H9 (cell line): ENCODE results near the gene POLN. TPM values are rescaled to one million over a fixed set of nuclear protein-coding genes. Genes with fewer than 3 reads are reported as not detected.

Source experiments
- DNase-seq: peaks from one replicate; pipeline ENCODE4 v3.0.0-alpha.2; 2017
- H2AFZ ChIP-seq: one replicate; pipeline ENCODE4 v1.6.1; 2013; ENCODE audit warnings: mild to moderate bottlenecking, low read length, control low read depth, moderate library complexity
- H2AK5ac ChIP-seq: 2 replicates; pipeline ENCODE4 v1.6.1; 2013; ENCODE audit warnings: low read length, control low read depth, mixed read lengths; ENCODE audit not compliant: insufficient read length
- H2BK120ac ChIP-seq: one replicate; pipeline ENCODE4 v1.6.1; 2013; ENCODE audit warnings: low read depth, mild to moderate bottlenecking, low read length, control low read depth, inconsistent platforms; ENCODE audit not compliant: poor library complexity, severe bottlenecking
- H2BK12ac ChIP-seq: 2 replicates; pipeline ENCODE4 v1.6.1; 2013; ENCODE audit warnings: low read length, control low read depth, mixed read lengths, low read depth; ENCODE audit not compliant: insufficient read length
- H2BK15ac ChIP-seq: 2 replicates; pipeline ENCODE4 v1.6.1; 2013; ENCODE audit warnings: low read depth, low read length, control low read depth
- H2BK20ac ChIP-seq: one replicate; pipeline ENCODE4 v1.6.1; 2013; ENCODE audit warnings: low read depth, mild to moderate bottlenecking, low read length, control low read depth, inconsistent platforms; ENCODE audit not compliant: poor library complexity, severe bottlenecking
- H2BK5ac ChIP-seq: 2 replicates; pipeline ENCODE4 v1.6.1; 2013; ENCODE audit warnings: low read length, control low read depth, mixed read lengths; ENCODE audit not compliant: insufficient read length
- H3K14ac ChIP-seq: 2 replicates; pipeline ENCODE4 v1.6.1; 2013; ENCODE audit warnings: low read length, control low read depth; ENCODE audit not compliant: insufficient read depth
- H3K18ac ChIP-seq: 2 replicates; pipeline ENCODE4 v1.6.1; 2013; ENCODE audit warnings: low read depth, mild to moderate bottlenecking, mixed read lengths, low read length, control low read depth; ENCODE audit not compliant: insufficient read length
- H3K23ac ChIP-seq: 2 replicates; pipeline ENCODE4 v1.6.1; 2013; ENCODE audit warnings: low read length, control low read depth, mixed read lengths, low read depth; ENCODE audit not compliant: insufficient read length
- H3K23me2 ChIP-seq: 2 replicates; pipeline ENCODE4 v1.6.1; 2013; ENCODE audit warnings: low read depth, mild to moderate bottlenecking, mixed read lengths, low read length, control low read depth; ENCODE audit not compliant: insufficient read length, poor library complexity, severe bottlenecking
- H3K27ac ChIP-seq: 2 replicates; pipeline ENCODE4 v1.5.1; 2013; ENCODE audit warnings: low read length, control low read depth, mixed read lengths, low read depth; ENCODE audit not compliant: insufficient read length
- H3K27me3 ChIP-seq: 2 replicates; pipeline ENCODE4 v1.6.1; 2013; ENCODE audit warnings: low read length, control low read depth, inconsistent platforms; ENCODE audit not compliant: insufficient read depth
- H3K4ac ChIP-seq: 2 replicates; pipeline ENCODE4 v1.6.1; 2013; ENCODE audit warnings: low read depth, mild to moderate bottlenecking, control low read depth, inconsistent platforms, low read length, moderate library complexity
- H3K4me1 ChIP-seq: 2 replicates; pipeline ENCODE4 v1.6.1; 2013; ENCODE audit warnings: low read length, control low read depth, inconsistent platforms; ENCODE audit not compliant: insufficient read depth
- H3K4me2 ChIP-seq: 2 replicates; pipeline ENCODE4 v1.6.1; 2013; ENCODE audit warnings: low read length, control low read depth, mixed read lengths; ENCODE audit not compliant: insufficient read length, insufficient read depth
- H3K56ac ChIP-seq: 2 replicates; pipeline ENCODE4 v1.6.1; 2013; ENCODE audit warnings: low read depth, mild to moderate bottlenecking, mixed read lengths, low read length, control low read depth; ENCODE audit not compliant: insufficient read length
- H3K79me1 ChIP-seq: 2 replicates; pipeline ENCODE4 v1.6.1; 2013; ENCODE audit warnings: low read depth, mild to moderate bottlenecking, moderate library complexity, low read length, control low read depth, inconsistent platforms; ENCODE audit not compliant: insufficient read depth, poor library complexity, severe bottlenecking
- H3K79me2 ChIP-seq: 2 replicates; pipeline ENCODE4 v1.6.1; 2013; ENCODE audit warnings: low read length, control low read depth, inconsistent platforms; ENCODE audit not compliant: insufficient read depth
- H3K9ac ChIP-seq: 2 replicates; pipeline ENCODE4 v1.6.1; 2013; ENCODE audit warnings: low read length, control low read depth, mixed read lengths; ENCODE audit not compliant: insufficient read length; ENCODE audit errors: extremely low read depth
- H3K9me3 ChIP-seq: one replicate; pipeline ENCODE4 v1.6.1; 2013; ENCODE audit warnings: low read depth, low read length, inconsistent platforms; ENCODE audit not compliant: control insufficient read depth
- H3T11ph ChIP-seq: one replicate; pipeline ENCODE4 v1.6.1; 2013; ENCODE audit warnings: mild to moderate bottlenecking, low read length, control low read depth, inconsistent platforms
- H4K20me1 ChIP-seq: one replicate; pipeline ENCODE4 v1.6.1; 2013; ENCODE audit not compliant: control insufficient read depth, insufficient read length, insufficient read depth
- H4K5ac ChIP-seq: 2 replicates; pipeline ENCODE4 v1.6.1; 2013; ENCODE audit warnings: low read depth, mild to moderate bottlenecking, mixed read lengths, low read length, control low read depth; ENCODE audit not compliant: insufficient read length
- H4K8ac ChIP-seq: replicated peaks from 2 replicates; pipeline ENCODE4 v1.6.1; 2013; ENCODE audit warnings: low read length, control low read depth, mixed read lengths, low read depth; ENCODE audit not compliant: insufficient read length
- H4K91ac ChIP-seq: 2 replicates; pipeline ENCODE4 v1.6.1; 2013; ENCODE audit warnings: low read depth, mild to moderate bottlenecking, moderate library complexity, mixed read lengths, low read length, control low read depth; ENCODE audit not compliant: insufficient read length
- H3K27ac Mint-ChIP-seq, 3 experiments: 2 replicates in 2 of 3; 3 replicates in 1 of 3; pipeline ENCODE4 v1.8.0; 2020 to 2021; ENCODE audit warnings: mixed read lengths in 3 of 3, mild to moderate bottlenecking in 1 of 3, moderate library complexity in 1 of 3
- H3K27me3 Mint-ChIP-seq: 2 replicates; pipeline ENCODE4 v1.8.0; 2021; ENCODE audit warnings: low read depth, mild to moderate bottlenecking, moderate library complexity, mixed read lengths
- H3K36me3 Mint-ChIP-seq, 3 experiments: 2 replicates in 2 of 3; 3 replicates in 1 of 3; pipeline ENCODE4 v1.8.0; 2020 to 2021; ENCODE audit warnings: low read depth in 3 of 3, mixed read lengths in 3 of 3; ENCODE audit not compliant: insufficient read depth in 1 of 3
- H3K4me1 Mint-ChIP-seq, 2 experiments: 2 replicates each; pipeline ENCODE4 v1.8.0; 2020; ENCODE audit warnings: mixed read lengths in 2 of 2
- H3K4me3 Mint-ChIP-seq, 2 experiments: 2 replicates in 1 of 2; 3 replicates in 1 of 2; pipeline ENCODE4 v1.8.0; 2020 to 2021; ENCODE audit warnings: mild to moderate bottlenecking in 2 of 2, mixed read lengths in 2 of 2, moderate library complexity in 1 of 2
- H3K9me3 Mint-ChIP-seq, 2 experiments: 2 replicates in 1 of 2; 3 replicates in 1 of 2; pipeline ENCODE4 v1.8.0; 2020; ENCODE audit warnings: mild to moderate bottlenecking in 2 of 2, mixed read lengths in 2 of 2, moderate library complexity in 1 of 2
- WGBS: extraction: QIAGEN DNeasy Blood & Tissue Kit; methylation state at CpG from one replicate; pipeline ENCODE4 v1.1.7; 2013; ENCODE audit warnings: missing lambda C conversion rate, low lambda C conversion rate, mixed read lengths; ENCODE audit not compliant: insufficient read length; ENCODE audit errors: extremely low coverage; 5-methylcytosine and 5-hydroxymethylcytosine counted together
- total RNA-seq: library from RNA; stranded (reverse); gene quantifications from 2 replicates; pipeline ENCODE4 v1.2.1, GENCODE V29; 2021
- TF ChIP-seq, protein P1 (sequence below): fragments of 200-600 bp; sonication (generic); conservative IDR thresholded peaks from 3 replicates; pipeline ENCODE4 v1.8.0; 2021; ENCODE audit warnings: antibody characterized with exemption, mild to moderate bottlenecking

Gene POLN
- total RNA-seq, 1 experiment from 2014 or later, result 0.74 TPM

DNA sequence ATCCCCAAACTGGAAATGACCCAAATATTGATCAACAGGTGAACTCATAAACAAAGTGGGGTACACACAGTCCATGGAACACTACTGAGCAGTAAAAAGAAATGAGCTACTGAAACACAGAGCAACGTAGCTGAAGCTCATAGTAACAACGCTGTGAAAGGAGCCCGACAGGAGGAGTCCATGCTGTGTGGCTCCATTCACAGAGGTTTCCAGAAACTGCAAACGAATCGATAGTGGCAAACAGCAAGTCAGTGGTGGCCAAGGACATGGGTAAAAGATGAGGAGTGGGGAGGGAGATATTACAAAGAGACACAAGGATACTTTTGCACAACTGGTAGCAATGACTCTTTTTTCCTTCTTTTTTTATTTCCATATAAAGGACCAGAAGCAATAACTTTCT is 90.4 kb downstream of the POLN start:
- Histone ChIP-seq H3T11ph (no peak overlapping the region), H4K8ac (no peak overlapping the region), H2BK120ac (no peak overlapping the region), H2AFZ (no peak overlapping the region), H4K20me1 (no peaks in the 10 kb centered on the region), H2BK5ac (no peak overlapping the region), H3K14ac (no peak overlapping the region), H2BK12ac (no peak overlapping the region), H3K9ac (no peak overlapping the region), H3K18ac (no peak overlapping the region), H3K4me1 (no peaks in the 10 kb centered on the region), H3K27me3 (peaks cover 2% of the 10 kb centered on the region; the same call in 1 of the 2 replicates), H3K79me1 (no peaks in the 10 kb centered on the region), H2AK5ac (no peak overlapping the region), H3K79me2 (no peaks in the 10 kb centered on the region), H3K4me2 (no peak overlapping the region), H3K23ac (no peak overlapping the region), H3K56ac (no peak overlapping the region), H3K4ac (no peak overlapping the region), H3K9me3 (no peaks in the 10 kb centered on the region), H2BK15ac (no peak overlapping the region), H2BK20ac (no peak overlapping the region), H3K23me2 (no peaks in the 10 kb centered on the region), H4K5ac (no peak overlapping the region), H3K27ac (no peak overlapping the region), H4K91ac (no peak overlapping the region)
- no peak for DNase-seq
- H3K4me1 Mint-ChIP-seq, result no peaks in the 10 kb centered on the region
- no peaks in the 10 kb centered on the region for H3K36me3 Mint-ChIP-seq
- no peak overlapping the region for H3K27ac Mint-ChIP-seq
- no peak overlapping the region for H3K4me3 Mint-ChIP-seq
- H3K9me3 Mint-ChIP-seq, result peaks cover 9 to 11% of the 10 kb centered on the region in 2 experiments; a peak in 4 of 5 replicates
- peaks cover 36% of the 10 kb centered on the region for H3K27me3 Mint-ChIP-seq
- TF ChIP-seq, protein P1, sequence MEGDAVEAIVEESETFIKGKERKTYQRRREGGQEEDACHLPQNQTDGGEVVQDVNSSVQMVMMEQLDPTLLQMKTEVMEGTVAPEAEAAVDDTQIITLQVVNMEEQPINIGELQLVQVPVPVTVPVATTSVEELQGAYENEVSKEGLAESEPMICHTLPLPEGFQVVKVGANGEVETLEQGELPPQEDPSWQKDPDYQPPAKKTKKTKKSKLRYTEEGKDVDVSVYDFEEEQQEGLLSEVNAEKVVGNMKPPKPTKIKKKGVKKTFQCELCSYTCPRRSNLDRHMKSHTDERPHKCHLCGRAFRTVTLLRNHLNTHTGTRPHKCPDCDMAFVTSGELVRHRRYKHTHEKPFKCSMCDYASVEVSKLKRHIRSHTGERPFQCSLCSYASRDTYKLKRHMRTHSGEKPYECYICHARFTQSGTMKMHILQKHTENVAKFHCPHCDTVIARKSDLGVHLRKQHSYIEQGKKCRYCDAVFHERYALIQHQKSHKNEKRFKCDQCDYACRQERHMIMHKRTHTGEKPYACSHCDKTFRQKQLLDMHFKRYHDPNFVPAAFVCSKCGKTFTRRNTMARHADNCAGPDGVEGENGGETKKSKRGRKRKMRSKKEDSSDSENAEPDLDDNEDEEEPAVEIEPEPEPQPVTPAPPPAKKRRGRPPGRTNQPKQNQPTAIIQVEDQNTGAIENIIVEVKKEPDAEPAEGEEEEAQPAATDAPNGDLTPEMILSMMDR, result no peak
- no CpG with 5 or more reads among the region's 5 CpGs for WGBS
